ENCODE results near the gene TMEM187. TPM values are rescaled to one million over a fixed set of nuclear protein-coding genes. Genes with fewer than 3 reads are reported as not detected.

TMEM187 gene
- total and polyA plus RNA-seq, 10 of the 15 experiments (the other 5 are each of a cell fraction or from before 2014, with no cell fraction given), result 0.45 to 8.5 (median 4.1) TPM

- no peak for ATAC-seq
- SMC1A ChIA-PET (ENCODE audit: uncharacterized antibody, unreplicated experiment), result no interaction called here
- no peak overlapping the region for H3K9ac ChIP-seq (ENCODE audit: control insufficient read depth, insufficient read depth, low read length)
- WGBS (ENCODE audit: insufficient coverage, insufficient replicate concordance, low lambda C conversion rate, missing lambda C conversion rate), result 89% methylated on average over 8 of the region's 8 CpGs
- no peaks in the 10 kb centered on the region; the same call in 1 of the 2 replicates for H3K4me1 ChIP-seq (ENCODE audit: control insufficient read depth, insufficient read depth, low read length)
- intact Hi-C loops (cut with micrococcal nuclease; ENCODE audit: unreplicated experiment) (no loop called here), in situ Hi-C loops (cut with MboI) (loop anchor here (5.0 kb wide), 1 partner anchor 441 kb away; the partner anchor contains the start of gene FLNA)
- H3K4me2 ChIP-seq (ENCODE audit: control insufficient read depth, insufficient read depth), result no peak overlapping the region
- no peaks in the 10 kb centered on the region; the same call in 2 of the 3 replicates for H3K9me3 ChIP-seq (replicated peaks; ENCODE audit: control insufficient read depth, insufficient read depth, low read length)
- H2AFZ ChIP-seq (ENCODE audit: control insufficient read depth, low read depth, low read length), result no peak overlapping the region
- no peak overlapping the region for H3K4me3 ChIP-seq
- RAD21 ChIA-PET (ENCODE audit: unreplicated experiment), result no interaction called here
- CTCF ChIA-PET, result no interaction called here
- H3K27me3 ChIP-seq (replicated peaks in 1 of 2; ENCODE audit: control insufficient read depth in 2 of 2, insufficient read depth in 2 of 2, low read length in 1 of 2), result no peaks in the 10 kb centered on the region
- TF ChIP-seq ZNF207 (IDR thresholded peaks at IDR 0.05; ENCODE audit: borderline replicate concordance), result no peak
- no peaks in the 10 kb centered on the region for H4K20me1 ChIP-seq (ENCODE audit: control insufficient read depth, insufficient read depth)
- DNase-seq (ENCODE audit: low read depth, low spot score), result no peak
- peaks cover 0 to 2% of the 10 kb centered on the region in 2 experiments; a peak in 3 of 4 replicates for H3K36me3 ChIP-seq (ENCODE audit: control insufficient read depth in 2 of 2, insufficient read depth in 2 of 2, low read length in 1 of 2)
- POLR2A ChIA-PET, result no interaction called here
- FAIRE-seq, result no peak
- peaks cover 18% of the 10 kb centered on the region for H3K79me2 ChIP-seq (ENCODE audit: control insufficient read depth, insufficient read depth, low read length)
- no peak overlapping the region for H3K27ac ChIP-seq (ENCODE audit: control insufficient read depth, insufficient read depth)
- no TSS peak for BruUV-seq (replicated peaks)
These were observed 41.4 kb upstream of the TMEM187 start for GRCh38 chrX:153931151-153931550.

GRCh38 chrX:153931748-153932147 lies 40.8 kb upstream of the TMEM187 start:
- Histone ChIP-seq H3K4me2 (ENCODE audit: control insufficient read depth, insufficient read depth) (no peak overlapping the region), H3K9ac (ENCODE audit: control insufficient read depth, insufficient read depth, low read length) (no peak overlapping the region), H2AFZ (ENCODE audit: control insufficient read depth, low read depth, low read length) (no peak overlapping the region), H3K27ac (ENCODE audit: control insufficient read depth, insufficient read depth) (no peak overlapping the region), H4K20me1 (ENCODE audit: control insufficient read depth, insufficient read depth) (no peaks in the 10 kb centered on the region), H3K4me1 (ENCODE audit: control insufficient read depth, insufficient read depth, low read length) (no peaks in the 10 kb centered on the region; the same call in 1 of the 2 replicates), H3K79me2 (ENCODE audit: control insufficient read depth, insufficient read depth, low read length) (peaks cover 18% of the 10 kb centered on the region), H3K4me3 (no peak overlapping the region), H3K9me3 (replicated peaks; ENCODE audit: control insufficient read depth, insufficient read depth, low read length) (no peaks in the 10 kb centered on the region; the same call in 2 of the 3 replicates), H3K27me3 (replicated peaks in 1 of 2; ENCODE audit: control insufficient read depth in 2 of 2, insufficient read depth in 2 of 2, low read length in 1 of 2) (no peaks in the 10 kb centered on the region), H3K36me3 (ENCODE audit: control insufficient read depth in 2 of 2, insufficient read depth in 2 of 2, low read length in 1 of 2) (peaks cover 0 to 2% of the 10 kb centered on the region in 2 experiments; a peak in 3 of 4 replicates)
- no peak for DNase-seq (ENCODE audit: low read depth, low spot score)
- no TSS peak for BruUV-seq (replicated peaks)
- no peak for FAIRE-seq
- CTCF ChIA-PET, result interaction anchor here (4.4 kb wide), 1 partner anchor 16 kb away, joined by 28 read pairs; no protein-coding TSS in a partner anchor
- intact Hi-C loops (cut with micrococcal nuclease; ENCODE audit: unreplicated experiment) (no loop called here), in situ Hi-C loops (cut with MboI) (loop anchor here (5.0 kb wide), 1 partner anchor 441 kb away; the partner anchor contains the start of gene FLNA)
- ATAC-seq, result no peak
- POLR2A ChIA-PET, result no interaction called here
- SMC1A ChIA-PET (ENCODE audit: uncharacterized antibody, unreplicated experiment), result no interaction called here
- RAD21 ChIA-PET (ENCODE audit: unreplicated experiment), result no interaction called here
- WGBS (ENCODE audit: insufficient coverage, insufficient replicate concordance, low lambda C conversion rate, missing lambda C conversion rate), result 95% methylated on average over 13 of the region's 13 CpGs
- no peak for TF ChIP-seq REST (IDR thresholded peaks at IDR 0.05; ENCODE audit: low read depth, low read length)
- TF ChIP-seq RELA (IDR thresholded peaks at IDR 0.05; ENCODE audit: borderline replicate concordance, partially characterized antibody), result no peak
- TF ChIP-seq NFYB (IDR thresholded peaks at IDR 0.05; ENCODE audit: insufficient read depth, low read depth, low read length), result no peak
- no peak for TF ChIP-seq ZNF687 (IDR thresholded peaks at IDR 0.05)
- no peak for TF ChIP-seq JUND (IDR thresholded peaks at IDR 0.05; ENCODE audit: low read depth, low read length)
- no peak for TF ChIP-seq JUNB (IDR thresholded peaks at IDR 0.05)
- TF ChIP-seq BHLHE40 (IDR thresholded peaks at IDR 0.05; ENCODE audit: borderline replicate concordance in 1 of 2, low read depth in 2 of 2, low read length in 1 of 2), result no peak
- TF ChIP-seq KAT2A (conservative IDR thresholded peaks at IDR 0.05; ENCODE audit: control insufficient read depth, low read depth, low read length), result no peak

Measured in GM12878 (cell line).